Measurements from ENCODE around the gene TMEM242.

GRCh38 chr6:157268396-157268795, 54.9 kb downstream of the TMEM242 start:
- TF ChIP-seq CTCF (conservative IDR thresholded peaks at IDR 0.05 in 1 of 2, IDR thresholded peaks at IDR 0.05 in 1 of 2; ENCODE audit: extremely low read depth in 1 of 2, insufficient read depth in 1 of 2, low read depth in 1 of 2, low read length in 2 of 2) (no peak), EZH2 (IDR thresholded peaks at IDR 0.05; ENCODE audit: borderline replicate concordance, low read length) (no peak)
